Calu3 (cell line): Measurements from ENCODE around the gene TMEM184B. TPM values are rescaled to one million over a fixed set of nuclear protein-coding genes. Genes with fewer than 3 reads are reported as not detected.

Experiments
- BruUV-seq: library from RNA; stranded (reverse); fragments of 400-500 nt; replicated peaks from 2 replicates; lab custom pipeline; 2021; lab: Mats Ljungman, UMichigan
- CTCF ChIA-PET: fragments of 300-600 bp; sonication (Branson Sonifier 250); formaldehyde crosslinking; loops from one replicate; lab custom pipeline; 2022; ENCODE audit warnings: antibody characterized with exemption; lab: Charles Lee
- DNase-seq: peaks from one replicate; pipeline ENCODE4 v3.0.0; 2022
- H3K27ac Mint-ChIP-seq: one replicate; pipeline ENCODE4 v1.8.0; 2022; ENCODE audit warnings: mixed read lengths; ENCODE audit not compliant: unreplicated experiment
- H3K27me3 Mint-ChIP-seq: one replicate; pipeline ENCODE4 v1.8.0; 2022; ENCODE audit warnings: mixed read lengths; ENCODE audit not compliant: unreplicated experiment
- H3K36me3 Mint-ChIP-seq: one replicate; pipeline ENCODE4 v1.8.0; 2022; ENCODE audit warnings: mild to moderate bottlenecking, moderate library complexity, mixed read lengths; ENCODE audit not compliant: insufficient read depth, unreplicated experiment
- H3K4me1 Mint-ChIP-seq: one replicate; pipeline ENCODE4 v1.8.0; 2022; ENCODE audit warnings: mild to moderate bottlenecking, low read depth, mixed read lengths; ENCODE audit not compliant: unreplicated experiment
- H3K4me3 Mint-ChIP-seq: one replicate; pipeline ENCODE4 v1.8.0; 2022; ENCODE audit warnings: mild to moderate bottlenecking, low read depth, moderate library complexity, mixed read lengths; ENCODE audit not compliant: unreplicated experiment
- H3K9me3 Mint-ChIP-seq: one replicate; pipeline ENCODE4 v1.8.0; 2022; ENCODE audit warnings: low read depth, mixed read lengths; ENCODE audit not compliant: unreplicated experiment
- intact Hi-C: fragments of 100-400 bp; cut with micrococcal nuclease; formaldehyde crosslinking; loops from one replicate; pipeline ENCODE4 v1.10.0; 2022; ENCODE audit not compliant: unreplicated experiment
- total RNA-seq: library from RNA; stranded (reverse); gene quantifications from 2 replicates; pipeline ENCODE4 v1.2.3, GENCODE V29; 2022
- TF ChIP-seq, protein P1 (sequence below): fragments of 200-600 bp; IDR thresholded peaks from one replicate; pipeline ENCODE4 v1.8.0; 2022; ENCODE audit warnings: antibody characterized with exemption; ENCODE audit not compliant: unreplicated experiment

TMEM184B gene
- total RNA-seq, 1 experiment from 2014 or later: 114 TPM

DNA sequence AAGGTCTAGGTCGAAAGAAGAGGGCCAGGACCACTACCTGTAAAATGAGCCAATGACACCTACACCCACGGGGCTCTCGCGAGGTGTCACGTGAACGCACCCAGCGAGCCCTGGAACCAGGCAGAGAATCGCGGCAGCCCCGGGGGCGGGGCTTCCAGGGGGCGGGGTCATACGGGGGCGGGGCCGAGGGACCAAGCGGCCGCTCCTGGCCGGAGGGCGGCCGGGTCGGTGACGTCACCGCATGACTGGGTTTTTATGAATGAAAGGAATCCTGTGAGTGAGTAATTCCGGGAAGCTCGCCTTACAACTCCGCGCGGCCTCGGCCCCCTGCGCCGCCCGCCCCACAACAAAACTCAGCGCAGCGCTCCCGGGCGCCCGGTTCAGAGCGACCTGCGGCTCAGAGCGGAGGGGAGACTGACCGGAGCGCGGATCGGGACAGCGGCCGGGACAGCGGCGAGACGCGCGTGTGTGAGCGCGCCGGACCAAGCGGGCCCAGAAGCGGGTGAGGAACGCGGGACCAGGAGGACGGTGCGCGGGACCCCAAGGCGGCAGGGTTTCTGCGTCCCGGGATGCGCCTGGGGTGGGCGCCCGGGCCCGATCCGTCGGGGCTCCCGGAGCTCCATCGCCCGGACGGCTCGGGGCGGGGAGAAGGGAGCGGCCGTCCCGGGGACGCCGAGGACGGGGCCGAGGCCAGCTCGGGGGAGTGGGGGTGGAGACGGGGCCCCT is 70.9 kb downstream of the TMEM184B start, which contains the start of gene MAFF:
Gene MAFF (plus strand): TSS at position 284 of the 726 bp plus-strand sequence. CDS start 11,860 bp downstream, outside the sequence.
- BruUV-seq: no TSS peak
- TF ChIP-seq, protein P1, sequence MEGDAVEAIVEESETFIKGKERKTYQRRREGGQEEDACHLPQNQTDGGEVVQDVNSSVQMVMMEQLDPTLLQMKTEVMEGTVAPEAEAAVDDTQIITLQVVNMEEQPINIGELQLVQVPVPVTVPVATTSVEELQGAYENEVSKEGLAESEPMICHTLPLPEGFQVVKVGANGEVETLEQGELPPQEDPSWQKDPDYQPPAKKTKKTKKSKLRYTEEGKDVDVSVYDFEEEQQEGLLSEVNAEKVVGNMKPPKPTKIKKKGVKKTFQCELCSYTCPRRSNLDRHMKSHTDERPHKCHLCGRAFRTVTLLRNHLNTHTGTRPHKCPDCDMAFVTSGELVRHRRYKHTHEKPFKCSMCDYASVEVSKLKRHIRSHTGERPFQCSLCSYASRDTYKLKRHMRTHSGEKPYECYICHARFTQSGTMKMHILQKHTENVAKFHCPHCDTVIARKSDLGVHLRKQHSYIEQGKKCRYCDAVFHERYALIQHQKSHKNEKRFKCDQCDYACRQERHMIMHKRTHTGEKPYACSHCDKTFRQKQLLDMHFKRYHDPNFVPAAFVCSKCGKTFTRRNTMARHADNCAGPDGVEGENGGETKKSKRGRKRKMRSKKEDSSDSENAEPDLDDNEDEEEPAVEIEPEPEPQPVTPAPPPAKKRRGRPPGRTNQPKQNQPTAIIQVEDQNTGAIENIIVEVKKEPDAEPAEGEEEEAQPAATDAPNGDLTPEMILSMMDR: no peak
- H3K9me3 Mint-ChIP-seq: no peaks in the 10 kb centered on the region
- peak within 1 kb of the TSS; percentile 82 for H3K27ac Mint-ChIP-seq
- intact Hi-C loops: no loop called here
- DNase-seq: peak; percentile 97
- CTCF ChIA-PET: interaction anchor here (0.9 to 1.3 kb wide), 3 partner anchors 20 to 87 kb away, joined by 3 to 8 read pairs (median 4); partner anchors contain the start of gene PLA2G6
- H3K4me3 Mint-ChIP-seq: peak within 1 kb of the TSS; percentile 78
- H3K36me3 Mint-ChIP-seq: peaks cover 60% of the 10 kb centered on the region
- peaks cover 39% of the 10 kb centered on the region for H3K4me1 Mint-ChIP-seq
- no peaks in the 10 kb centered on the region for H3K27me3 Mint-ChIP-seq

DNA sequence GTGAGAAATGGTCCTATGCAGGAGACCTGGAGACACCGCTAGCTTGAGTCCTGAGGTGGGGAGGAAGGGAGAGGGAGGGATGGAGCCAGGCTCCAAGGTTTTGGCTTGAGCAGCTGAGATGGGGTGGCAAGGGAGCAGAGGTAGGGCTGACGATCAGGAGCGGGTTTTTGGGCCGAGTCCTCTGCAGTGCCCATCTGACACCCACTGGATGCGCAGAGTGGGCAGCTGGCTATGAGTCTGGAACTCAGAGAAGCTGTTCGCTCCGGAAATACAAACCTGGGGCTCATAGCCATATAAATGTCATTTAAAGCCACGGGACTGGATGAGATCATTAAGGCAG is 71.5 kb downstream of the TMEM184B start:
- intact Hi-C loops: no loop called here
- DNase-seq: no peak
- peak overlapping the region; percentile 78 for H3K4me3 Mint-ChIP-seq
- peaks cover 57% of the 10 kb centered on the region for H3K36me3 Mint-ChIP-seq
- H3K27me3 Mint-ChIP-seq: no peaks in the 10 kb centered on the region
- CTCF ChIA-PET: interaction anchor here (0.7 to 1.3 kb wide), 4 partner anchors 20 to 247 kb away, joined by 3 to 8 read pairs (median 4); partner anchors contain the start of gene PLA2G6
- H3K27ac Mint-ChIP-seq: peak overlapping the region; percentile 57
- H3K9me3 Mint-ChIP-seq: no peaks in the 10 kb centered on the region
- peaks cover 39% of the 10 kb centered on the region for H3K4me1 Mint-ChIP-seq
- TSS peak; percentile 30 for BruUV-seq
- TF ChIP-seq, protein P1: no peak

DNA sequence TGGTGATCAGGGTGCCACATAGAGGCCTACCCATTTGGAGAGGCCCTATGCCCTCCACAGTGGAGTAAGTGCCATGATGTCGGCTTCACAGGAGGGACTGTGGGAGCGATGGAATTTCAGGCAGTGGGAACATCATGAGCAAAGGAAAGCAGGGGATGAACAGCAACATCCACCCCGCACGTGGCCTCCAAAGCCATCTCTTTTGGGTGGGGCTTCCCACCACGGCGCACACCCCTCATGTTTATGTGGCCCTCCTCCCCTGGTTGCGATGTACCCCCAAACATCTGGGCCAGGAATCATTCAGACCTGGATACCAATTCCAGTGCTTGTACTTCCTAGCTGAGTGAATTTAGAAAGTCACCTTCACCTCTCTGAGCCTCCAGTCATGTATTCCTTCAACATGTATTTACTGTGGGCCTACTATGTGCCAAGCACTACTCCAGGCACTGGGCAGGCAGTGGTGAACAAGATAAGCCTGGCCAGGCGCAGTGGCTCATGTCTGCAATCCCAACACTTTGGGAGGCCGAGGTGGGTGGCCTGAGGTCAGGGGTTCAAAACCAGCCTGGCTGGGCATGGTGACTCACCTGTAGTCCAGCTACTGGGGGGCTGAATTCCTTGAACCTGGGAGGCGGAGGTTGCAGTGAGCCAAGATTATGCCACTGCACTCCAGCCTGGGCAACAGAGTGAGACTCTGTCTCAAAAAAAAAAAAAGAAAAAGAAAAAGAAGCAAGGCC is 72.8 kb downstream of the TMEM184B start:
- DNase-seq: no peak
- Mint-ChIP-seq H3K36me3 (peaks cover 43% of the 10 kb centered on the region), H3K27ac (no peak overlapping the region), H3K4me1 (peaks cover 25% of the 10 kb centered on the region), H3K9me3 (no peaks in the 10 kb centered on the region), H3K4me3 (no peak overlapping the region), H3K27me3 (no peaks in the 10 kb centered on the region)
- no TSS peak for BruUV-seq
- CTCF ChIA-PET: no interaction called here
- TF ChIP-seq, protein P1: no peak
- intact Hi-C loops: no loop called here

DNA sequence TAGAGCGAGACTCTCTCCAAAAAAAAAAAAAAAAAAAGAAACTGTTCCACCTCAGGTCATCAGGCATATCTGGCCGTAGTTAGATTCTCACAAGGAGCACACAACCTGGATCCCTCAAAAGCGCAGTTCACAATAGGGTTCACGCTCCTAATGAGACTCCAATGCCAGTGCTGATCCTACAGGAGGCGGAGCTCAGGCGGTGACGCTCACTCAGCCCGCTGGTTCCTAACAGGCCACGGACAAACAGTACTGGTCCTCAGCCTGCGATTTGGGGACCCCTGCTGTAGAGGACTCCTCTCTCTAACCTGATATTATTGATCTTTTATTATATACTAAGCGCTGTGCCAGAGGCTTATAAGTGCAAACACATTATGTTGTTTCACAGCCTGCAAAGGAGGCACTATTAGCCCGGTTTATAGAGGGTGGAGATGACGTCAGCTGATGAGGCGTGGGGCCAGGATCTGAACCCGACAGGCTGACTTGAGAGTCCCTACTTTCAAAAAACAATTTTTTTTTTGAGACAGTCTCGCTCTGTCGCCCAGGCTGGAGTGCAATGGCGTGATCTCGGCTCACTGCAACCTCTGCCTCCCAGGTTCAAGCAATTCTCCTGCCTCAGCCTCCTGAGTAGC is 75.9 kb downstream of the TMEM184B start:
- no peak for DNase-seq
- intact Hi-C loops: no loop called here
- CTCF ChIA-PET: no interaction called here
- Mint-ChIP-seq H3K36me3 (peaks cover 12% of the 10 kb centered on the region), H3K27me3 (no peaks in the 10 kb centered on the region), H3K4me1 (peaks cover 29% of the 10 kb centered on the region), H3K4me3 (no peak overlapping the region), H3K27ac (no peak overlapping the region), H3K9me3 (no peaks in the 10 kb centered on the region)
- BruUV-seq: no TSS peak
- TF ChIP-seq, protein P1: no peak
